Osteoblast (primary cell): ENCODE data around the gene AP1G2. TPM values are rescaled to one million over a fixed set of nuclear protein-coding genes. Genes with fewer than 3 reads are reported as not detected.

Source experiments
- DNase-seq: peaks from one replicate; pipeline ENCODE4 v3.0.0; 2011; ENCODE audit warnings: low spot score, mixed read lengths; ENCODE audit not compliant: insufficient read length; ENCODE audit errors: missing footprints
- H2AFZ ChIP-seq: 2 replicates; pipeline ENCODE4 v1.6.0; 2011; ENCODE audit warnings: mild to moderate bottlenecking, low read length
- H3K27ac ChIP-seq: 2 replicates; pipeline ENCODE4 v1.5.1; 2011; ENCODE audit warnings: mild to moderate bottlenecking, low read depth, low read length, moderate library complexity
- H3K27me3 ChIP-seq: 2 replicates; pipeline ENCODE4 v1.6.0; 2012; ENCODE audit warnings: mild to moderate bottlenecking, control low read depth, inconsistent platforms, low read length, moderate library complexity; ENCODE audit not compliant: insufficient read depth
- H3K36me3 ChIP-seq: 2 replicates; pipeline ENCODE4 v1.5.1; 2011; ENCODE audit warnings: mild to moderate bottlenecking, low read length, control low read depth, moderate library complexity; ENCODE audit not compliant: insufficient read depth
- H3K4me1 ChIP-seq: 2 replicates; pipeline ENCODE4 v1.5.1; 2011; ENCODE audit warnings: mild to moderate bottlenecking, low read length, control low read depth, moderate library complexity; ENCODE audit not compliant: insufficient read depth
- H3K4me2 ChIP-seq: 2 replicates; pipeline ENCODE4 v1.6.0; 2011; ENCODE audit warnings: mild to moderate bottlenecking, low read length; ENCODE audit not compliant: insufficient read depth
- H3K4me3 ChIP-seq: fragments of 200-600 bp; sonication (generic); 3 replicates; pipeline ENCODE4 v1.5.1; 2012; ENCODE audit warnings: mild to moderate bottlenecking, low read length, inconsistent platforms; ENCODE audit not compliant: insufficient read depth
- H3K79me2 ChIP-seq: 2 replicates; pipeline ENCODE4 v1.6.0; 2012; ENCODE audit warnings: mild to moderate bottlenecking, low read length, control low read depth, inconsistent platforms; ENCODE audit not compliant: insufficient read depth
- H3K9me3 ChIP-seq: 2 replicates; pipeline ENCODE4 v1.5.1; 2011; ENCODE audit warnings: low read depth, low read length, control low read depth
- H4K20me1 ChIP-seq: 2 replicates; pipeline ENCODE4 v1.6.0; 2012; ENCODE audit warnings: mild to moderate bottlenecking, low read length, control low read depth; ENCODE audit not compliant: insufficient read depth
- total RNA-seq: library from RNA; depleted of rRNA; stranded (reverse); fragments of >200 nt; gene quantifications from 2 replicates; pipeline ENCODE4 v1.2.3, GENCODE V29; 2012
- TF ChIP-seq, protein P1 (sequence below): IDR thresholded peaks from 2 replicates; pipeline ENCODE4 v1.5.1; 2011; ENCODE audit warnings: mild to moderate bottlenecking, low read depth, low read length, moderate library complexity; ENCODE audit errors: extremely low read depth

AP1G2 gene
- total RNA-seq, 1 donor: 10.9 TPM

DNA sequence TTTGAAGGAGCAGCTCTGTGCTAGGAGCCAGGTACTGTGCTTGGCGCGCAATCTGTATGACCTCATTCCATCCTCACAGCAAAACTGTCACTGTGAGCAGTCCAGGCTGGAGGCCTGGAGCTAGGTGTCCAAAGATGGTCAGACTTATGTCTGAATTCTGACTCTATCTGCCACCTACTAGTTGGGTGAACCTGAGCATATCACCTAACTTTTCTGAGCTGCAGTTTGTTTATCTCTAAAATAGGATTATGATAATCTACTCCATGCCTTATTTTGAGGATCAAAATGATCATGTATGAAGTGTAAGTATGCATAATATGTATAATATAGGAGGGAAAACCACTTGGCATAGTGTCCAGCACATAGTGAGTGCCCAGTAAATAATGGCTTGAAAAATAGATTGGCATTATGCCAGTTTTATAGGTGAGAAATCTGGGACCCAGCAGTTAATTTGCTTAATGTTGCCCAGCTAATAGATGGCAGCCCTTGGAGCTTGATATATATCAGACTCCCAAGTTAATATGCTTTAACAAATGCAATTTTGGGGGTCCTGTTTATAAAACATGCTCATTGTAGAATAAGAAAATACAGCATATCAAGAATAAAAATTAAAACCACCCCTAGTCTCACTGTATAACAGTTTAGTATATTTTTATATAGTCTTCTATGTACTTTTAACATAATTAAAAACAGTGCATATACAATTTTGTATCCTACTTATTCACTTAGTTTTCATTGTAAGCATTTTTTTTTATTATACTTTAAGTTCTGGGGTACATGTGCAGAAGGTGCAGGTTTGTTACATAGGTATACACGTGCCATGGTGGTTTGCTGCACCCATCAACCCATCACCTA is 15.5 kb upstream of the AP1G2 start:
- no peak overlapping the region for H3K4me3 ChIP-seq
- no peaks in the 10 kb centered on the region for H4K20me1 ChIP-seq
- no peaks in the 10 kb centered on the region for H3K79me2 ChIP-seq
- no peak for DNase-seq
- H3K4me2 ChIP-seq: no peak overlapping the region
- H2AFZ ChIP-seq: no peak overlapping the region
- no peaks in the 10 kb centered on the region for H3K4me1 ChIP-seq
- no peaks in the 10 kb centered on the region for H3K36me3 ChIP-seq
- H3K9me3 ChIP-seq: no peaks in the 10 kb centered on the region
- TF ChIP-seq, protein P1, sequence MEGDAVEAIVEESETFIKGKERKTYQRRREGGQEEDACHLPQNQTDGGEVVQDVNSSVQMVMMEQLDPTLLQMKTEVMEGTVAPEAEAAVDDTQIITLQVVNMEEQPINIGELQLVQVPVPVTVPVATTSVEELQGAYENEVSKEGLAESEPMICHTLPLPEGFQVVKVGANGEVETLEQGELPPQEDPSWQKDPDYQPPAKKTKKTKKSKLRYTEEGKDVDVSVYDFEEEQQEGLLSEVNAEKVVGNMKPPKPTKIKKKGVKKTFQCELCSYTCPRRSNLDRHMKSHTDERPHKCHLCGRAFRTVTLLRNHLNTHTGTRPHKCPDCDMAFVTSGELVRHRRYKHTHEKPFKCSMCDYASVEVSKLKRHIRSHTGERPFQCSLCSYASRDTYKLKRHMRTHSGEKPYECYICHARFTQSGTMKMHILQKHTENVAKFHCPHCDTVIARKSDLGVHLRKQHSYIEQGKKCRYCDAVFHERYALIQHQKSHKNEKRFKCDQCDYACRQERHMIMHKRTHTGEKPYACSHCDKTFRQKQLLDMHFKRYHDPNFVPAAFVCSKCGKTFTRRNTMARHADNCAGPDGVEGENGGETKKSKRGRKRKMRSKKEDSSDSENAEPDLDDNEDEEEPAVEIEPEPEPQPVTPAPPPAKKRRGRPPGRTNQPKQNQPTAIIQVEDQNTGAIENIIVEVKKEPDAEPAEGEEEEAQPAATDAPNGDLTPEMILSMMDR: no peak
- H3K27ac ChIP-seq: no peak overlapping the region
- H3K27me3 ChIP-seq: peaks cover 12% of the 10 kb centered on the region

DNA sequence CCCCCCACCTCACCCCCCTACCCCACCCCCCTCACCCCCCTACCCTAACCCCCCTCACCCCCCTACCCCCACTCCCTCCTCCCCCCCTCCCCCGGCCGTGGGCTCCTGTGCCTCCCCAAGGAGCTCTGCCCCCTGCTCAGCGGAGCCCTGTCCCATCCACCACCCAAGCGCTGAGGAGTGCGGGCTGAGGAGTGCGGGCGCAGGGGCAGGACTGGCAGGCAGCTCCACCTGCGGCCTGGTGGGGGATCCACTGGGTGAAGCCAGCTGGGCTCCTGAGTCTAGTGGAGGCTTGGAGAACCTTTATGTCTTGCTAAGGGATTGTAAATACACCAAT is 13.3 kb upstream of the AP1G2 start:
- no peak overlapping the region for H3K27ac ChIP-seq
- H3K27me3 ChIP-seq: peaks cover 30% of the 10 kb centered on the region
- H3K36me3 ChIP-seq: no peaks in the 10 kb centered on the region
- TF ChIP-seq, protein P1: no peak
- no peak overlapping the region for H2AFZ ChIP-seq
- no peak overlapping the region for H3K4me3 ChIP-seq
- no peaks in the 10 kb centered on the region for H3K4me1 ChIP-seq
- no peaks in the 10 kb centered on the region for H3K79me2 ChIP-seq
- H3K4me2 ChIP-seq: no peak overlapping the region
- H3K9me3 ChIP-seq: no peaks in the 10 kb centered on the region
- no peak for DNase-seq
- H4K20me1 ChIP-seq: no peaks in the 10 kb centered on the region

DNA sequence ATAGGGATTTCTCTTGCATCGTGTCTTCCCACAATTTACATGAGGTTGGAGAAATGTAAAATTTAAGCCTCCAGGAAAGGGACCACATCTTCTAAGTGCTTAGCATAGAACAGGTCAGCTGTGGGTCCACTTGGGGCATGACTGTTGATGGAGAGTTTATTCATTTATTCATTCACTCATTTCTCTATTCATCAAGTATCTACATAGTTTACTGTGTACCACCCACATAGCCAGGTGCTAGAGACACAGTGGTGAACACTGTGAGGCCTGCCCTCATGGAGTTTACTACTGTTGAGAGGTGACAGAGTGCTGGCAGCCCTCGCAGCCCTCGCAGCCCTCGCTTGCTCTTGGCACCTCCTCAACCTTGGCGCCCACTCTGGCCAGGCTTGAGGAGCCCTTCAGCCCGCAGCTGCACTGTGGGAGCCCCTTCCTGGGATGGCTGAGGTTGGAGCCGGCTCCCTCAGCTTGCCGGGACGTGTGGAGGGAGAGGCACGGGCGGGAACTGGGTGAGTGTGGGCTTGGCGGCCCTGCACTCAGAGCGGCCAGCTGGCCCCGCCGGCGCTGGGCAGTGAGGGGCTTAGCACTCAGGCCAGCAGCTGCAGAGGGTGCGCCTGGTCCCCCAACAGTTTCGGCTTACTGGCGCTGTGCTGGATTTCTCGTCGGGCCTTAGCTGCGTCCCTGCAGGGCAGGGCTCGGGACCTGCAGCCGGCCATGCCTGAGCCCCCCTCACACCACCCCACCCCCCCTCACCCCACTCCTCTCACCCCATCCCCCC is 12.7 kb upstream of the AP1G2 start:
- Histone ChIP-seq H2AFZ (no peak overlapping the region), H3K36me3 (no peaks in the 10 kb centered on the region), H3K9me3 (no peaks in the 10 kb centered on the region), H3K4me3 (no peak overlapping the region), H4K20me1 (no peaks in the 10 kb centered on the region), H3K4me2 (no peak overlapping the region), H3K4me1 (no peaks in the 10 kb centered on the region), H3K79me2 (no peaks in the 10 kb centered on the region), H3K27me3 (peaks cover 35% of the 10 kb centered on the region), H3K27ac (no peak overlapping the region)
- DNase-seq: no peak
- TF ChIP-seq, protein P1: no peak

DNA sequence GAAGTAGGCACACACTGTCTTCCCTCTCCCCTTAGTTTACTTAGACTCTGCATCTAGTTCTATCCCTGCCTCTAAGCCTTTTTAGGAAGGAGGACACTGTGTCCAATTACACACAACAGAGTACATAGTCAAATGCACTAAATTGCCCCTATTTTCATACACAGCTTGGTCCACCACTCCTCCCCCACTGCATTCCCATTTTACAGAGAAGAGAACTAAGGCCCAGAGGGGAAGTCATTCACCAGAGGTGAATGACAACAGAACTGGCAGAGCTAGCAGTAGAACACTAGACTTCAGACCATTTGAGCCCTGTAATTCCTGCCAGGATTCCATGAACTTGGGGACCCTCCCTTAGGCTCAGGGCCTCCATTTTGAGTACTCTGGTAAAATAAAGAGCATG is 12.1 kb upstream of the AP1G2 start:
- no peaks in the 10 kb centered on the region for H3K9me3 ChIP-seq
- no peaks in the 10 kb centered on the region for H3K79me2 ChIP-seq
- peaks cover 41% of the 10 kb centered on the region for H3K27me3 ChIP-seq
- no peak overlapping the region for H3K4me2 ChIP-seq
- H4K20me1 ChIP-seq: no peaks in the 10 kb centered on the region
- H3K36me3 ChIP-seq: no peaks in the 10 kb centered on the region
- no peaks in the 10 kb centered on the region for H3K4me1 ChIP-seq
- no peak for DNase-seq
- H2AFZ ChIP-seq: no peak overlapping the region
- TF ChIP-seq, protein P1: no peak
- no peak overlapping the region for H3K27ac ChIP-seq
- no peak overlapping the region for H3K4me3 ChIP-seq
